GM12872 (cell line): ENCODE data around the gene ZMYM5.

Experiments used
- TF ChIP-seq, protein P1 (sequence below): IDR thresholded peaks from 3 replicates; pipeline ENCODE4 v1.5.1; 2011; ENCODE audit warnings: low read depth, mild to moderate bottlenecking, low read length, moderate library complexity; ENCODE audit not compliant: insufficient read depth

ZMYM5 gene

DNA sequence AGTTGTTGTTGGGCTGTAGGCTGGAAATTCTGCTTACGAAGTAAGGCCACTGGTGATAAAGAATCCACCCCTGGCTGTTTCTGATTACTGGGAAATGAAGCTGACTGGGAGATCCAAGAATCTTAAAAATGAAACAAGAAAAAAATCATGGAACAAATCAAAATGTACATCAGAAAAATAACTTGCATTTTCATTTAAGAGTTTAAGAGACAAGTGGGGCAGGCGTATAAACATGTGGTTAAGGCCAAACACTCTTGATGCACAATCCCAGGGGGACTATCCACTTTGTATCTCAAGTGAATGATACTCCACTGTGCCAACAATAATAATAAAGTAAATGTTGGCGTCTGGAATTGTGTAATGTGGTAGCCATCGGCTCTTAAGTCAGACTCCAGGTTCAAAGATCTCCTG is 24.6 kb downstream of the ZMYM5 start:
- TF ChIP-seq, protein P1, sequence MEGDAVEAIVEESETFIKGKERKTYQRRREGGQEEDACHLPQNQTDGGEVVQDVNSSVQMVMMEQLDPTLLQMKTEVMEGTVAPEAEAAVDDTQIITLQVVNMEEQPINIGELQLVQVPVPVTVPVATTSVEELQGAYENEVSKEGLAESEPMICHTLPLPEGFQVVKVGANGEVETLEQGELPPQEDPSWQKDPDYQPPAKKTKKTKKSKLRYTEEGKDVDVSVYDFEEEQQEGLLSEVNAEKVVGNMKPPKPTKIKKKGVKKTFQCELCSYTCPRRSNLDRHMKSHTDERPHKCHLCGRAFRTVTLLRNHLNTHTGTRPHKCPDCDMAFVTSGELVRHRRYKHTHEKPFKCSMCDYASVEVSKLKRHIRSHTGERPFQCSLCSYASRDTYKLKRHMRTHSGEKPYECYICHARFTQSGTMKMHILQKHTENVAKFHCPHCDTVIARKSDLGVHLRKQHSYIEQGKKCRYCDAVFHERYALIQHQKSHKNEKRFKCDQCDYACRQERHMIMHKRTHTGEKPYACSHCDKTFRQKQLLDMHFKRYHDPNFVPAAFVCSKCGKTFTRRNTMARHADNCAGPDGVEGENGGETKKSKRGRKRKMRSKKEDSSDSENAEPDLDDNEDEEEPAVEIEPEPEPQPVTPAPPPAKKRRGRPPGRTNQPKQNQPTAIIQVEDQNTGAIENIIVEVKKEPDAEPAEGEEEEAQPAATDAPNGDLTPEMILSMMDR: no peak

DNA sequence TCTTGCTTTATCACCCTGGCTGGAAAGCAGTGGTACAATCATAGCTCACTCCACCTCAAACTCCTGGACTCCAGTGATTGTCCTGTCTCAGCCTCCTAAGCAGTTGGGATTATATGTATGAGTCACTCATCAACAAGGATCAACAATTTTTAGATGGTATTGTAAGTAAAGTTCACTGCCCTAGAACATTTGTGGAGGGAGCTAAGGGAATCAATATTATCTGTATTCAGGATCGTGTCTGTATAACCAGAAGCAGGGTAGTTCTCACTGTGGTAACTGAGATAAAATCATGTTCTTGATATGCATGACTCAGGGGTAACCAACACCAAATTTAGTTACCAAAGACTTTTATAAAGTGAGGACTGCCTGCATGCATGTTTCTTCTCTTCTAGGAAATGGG is 27.0 kb downstream of the ZMYM5 start:
- TF ChIP-seq, protein P1: no peak

DNA sequence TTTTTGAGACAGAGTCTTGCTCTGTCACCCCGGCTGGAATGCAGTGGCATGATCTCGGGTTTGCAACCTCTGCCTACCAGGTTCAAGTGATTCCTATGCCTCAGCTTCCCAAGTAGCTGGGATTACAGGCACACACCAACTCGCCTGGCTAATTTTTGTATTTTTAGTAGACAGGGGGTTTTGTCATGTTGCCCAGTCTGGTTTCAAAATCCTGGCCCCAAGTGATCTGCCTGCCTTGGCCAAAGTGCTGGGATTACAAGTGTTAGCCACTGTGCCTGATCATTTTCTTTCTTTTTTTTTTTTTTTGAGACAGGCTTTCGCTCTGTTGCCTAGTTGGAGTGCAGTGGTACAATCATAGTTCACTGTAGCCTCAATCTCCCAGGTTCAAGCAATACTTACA is 28.7 kb downstream of the ZMYM5 start:
- TF ChIP-seq, protein P1: no peak

DNA sequence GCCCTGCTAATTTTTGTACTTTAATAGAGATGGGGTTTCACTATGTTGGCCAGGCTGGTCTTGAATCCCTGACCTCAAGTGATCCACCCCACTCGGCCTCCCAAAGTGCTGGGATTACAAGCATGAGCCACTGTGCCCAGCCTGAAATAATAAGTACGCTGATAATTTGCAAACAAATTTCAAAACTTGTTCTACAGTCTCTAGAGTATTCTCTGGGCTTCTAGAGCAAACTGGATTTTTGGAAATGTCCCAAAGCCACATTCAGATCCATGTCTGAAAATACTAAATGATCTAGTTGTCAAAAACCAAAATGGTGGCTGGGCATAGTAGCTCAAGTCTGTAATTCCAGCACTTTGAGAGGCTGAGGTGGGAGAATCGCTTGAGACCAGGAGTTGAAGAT is 40.8 kb downstream of the ZMYM5 start:
- TF ChIP-seq, protein P1: no peak

DNA sequence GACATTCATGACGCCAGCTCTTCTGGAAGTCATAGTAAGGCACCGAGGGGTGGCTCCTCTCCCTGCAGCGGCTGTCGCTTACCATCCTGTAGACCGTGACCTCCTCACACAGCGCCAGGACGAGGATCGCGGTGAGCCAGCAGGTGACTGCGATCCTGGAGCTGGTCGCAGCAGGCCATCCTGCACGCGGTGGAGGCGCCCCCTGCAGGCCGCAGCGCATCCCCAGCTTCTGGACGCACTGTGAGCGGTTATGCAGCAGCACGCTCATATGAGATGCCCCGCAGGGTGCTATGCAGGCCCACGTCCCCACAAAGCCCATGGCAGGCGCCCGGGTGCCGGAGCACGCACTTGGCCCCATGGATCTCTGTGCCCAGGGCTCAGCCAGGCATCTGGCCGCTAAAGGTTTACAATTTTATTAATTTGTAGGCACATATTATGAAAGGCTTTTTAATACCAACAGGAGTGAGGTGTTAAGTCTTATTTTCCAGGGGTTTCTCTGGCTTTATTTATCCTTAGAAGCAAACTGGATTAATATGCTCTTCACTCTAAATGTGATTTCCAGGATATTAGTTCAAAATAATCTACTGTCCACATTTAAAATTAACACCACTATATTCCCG is 45.1 kb downstream of the ZMYM5 start:
- TF ChIP-seq, protein P1: peak; percentile 45; the same call in 2 of the 3 replicates

DNA sequence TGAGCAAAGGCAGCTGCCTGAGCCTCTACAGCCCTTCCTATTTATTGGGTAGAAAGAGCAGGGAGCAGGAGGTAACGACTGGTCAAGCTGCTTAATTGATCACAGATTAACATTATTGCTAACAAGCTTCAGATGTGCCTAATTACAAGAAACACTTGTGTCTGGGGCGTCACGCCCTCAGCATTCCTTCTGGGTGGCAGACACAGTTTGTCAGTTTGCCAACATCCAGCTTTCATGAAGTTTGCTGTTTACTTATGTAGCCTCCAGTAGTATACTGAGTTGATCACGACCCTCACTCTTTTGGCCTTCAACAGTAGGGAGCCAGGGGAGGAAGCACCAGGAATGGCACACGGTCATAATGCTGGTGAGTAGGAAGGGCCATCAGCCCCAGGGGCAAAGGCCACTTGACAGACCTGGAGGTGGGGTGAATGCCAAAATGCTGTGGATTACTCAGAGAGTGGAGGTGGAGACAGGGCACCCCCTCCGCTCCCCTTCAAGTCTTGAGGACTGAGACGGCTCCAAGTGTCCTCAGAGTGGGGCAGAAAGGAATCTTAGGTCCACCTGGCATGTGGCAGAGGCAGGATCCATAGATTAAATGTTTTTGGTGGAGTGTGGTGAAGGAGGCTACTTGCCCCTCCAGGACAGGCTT is 45.8 kb downstream of the ZMYM5 start:
- TF ChIP-seq, protein P1: no peak

DNA sequence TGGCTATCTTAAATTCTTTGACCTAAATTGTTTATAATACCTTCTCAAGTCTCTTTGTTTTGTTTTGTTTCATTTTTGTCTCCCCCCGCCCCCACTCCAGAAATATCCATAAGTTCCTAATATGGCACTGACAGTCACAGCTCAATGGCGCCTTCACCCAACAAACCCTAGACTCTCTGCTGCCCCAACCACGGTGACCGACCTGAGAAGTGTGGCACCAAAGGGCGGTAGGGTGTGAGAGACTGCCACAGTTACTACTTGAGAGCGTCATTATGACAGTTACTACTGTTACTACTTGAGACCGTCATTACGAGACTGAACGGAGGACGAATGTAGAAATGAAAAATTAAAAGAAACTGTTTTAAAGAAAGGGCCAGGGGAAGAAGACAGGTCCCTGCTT is 46.3 kb downstream of the ZMYM5 start:
- TF ChIP-seq, protein P1: no peak
